Neutrophil (primary cell): ENCODE measurements around the gene ZNF664.

Experiments used
- H3K27ac ChIP-seq: fragments of 200-600 bp; sonication (generic); 2 replicates; pipeline ENCODE4 v1.5.1; 2016; ENCODE audit warnings: mild to moderate bottlenecking, moderate library complexity
- H3K27me3 ChIP-seq: fragments of 200-600 bp; sonication (generic); 2 replicates; pipeline ENCODE4 v1.6.0; 2016; ENCODE audit warnings: mild to moderate bottlenecking
- H3K36me3 ChIP-seq: fragments of 200-600 bp; sonication (generic); 2 replicates; pipeline ENCODE4 v1.5.1; 2017
- H3K4me1 ChIP-seq, 2 experiments: fragments of 200-600 bp in 1 of 2; sonication (generic) in 1 of 2; 1 replicate in 1 of 2; 2 replicates in 1 of 2; pipeline versions ENCODE4 v1.5.1 to v1.6.1; 2013 to 2016; ENCODE audit warnings: low read depth in 1 of 2, low read length in 1 of 2, mild to moderate bottlenecking in 1 of 2, moderate library complexity in 1 of 2; ENCODE audit not compliant: control insufficient read depth in 1 of 2, insufficient read depth in 1 of 2
- H3K4me3 ChIP-seq, 2 experiments: fragments of 200-600 bp in 1 of 2; sonication (generic) in 1 of 2; 1 replicate in 1 of 2; 2 replicates in 1 of 2; pipeline ENCODE4 v1.5.1; 2013 to 2016; ENCODE audit warnings: low read depth in 1 of 2, low read length in 1 of 2, mild to moderate bottlenecking in 1 of 2, moderate library complexity in 1 of 2
- H3K9me3 ChIP-seq: fragments of 200-600 bp; sonication (generic); 2 replicates; pipeline ENCODE4 v1.5.1; 2016
- TF ChIP-seq, protein P1 (sequence below): fragments of 200-600 bp; sonication (generic); IDR thresholded peaks from 2 replicates; pipeline ENCODE4 v1.5.1; 2016; ENCODE audit warnings: antibody characterized with exemption

ZNF664 gene

DNA sequence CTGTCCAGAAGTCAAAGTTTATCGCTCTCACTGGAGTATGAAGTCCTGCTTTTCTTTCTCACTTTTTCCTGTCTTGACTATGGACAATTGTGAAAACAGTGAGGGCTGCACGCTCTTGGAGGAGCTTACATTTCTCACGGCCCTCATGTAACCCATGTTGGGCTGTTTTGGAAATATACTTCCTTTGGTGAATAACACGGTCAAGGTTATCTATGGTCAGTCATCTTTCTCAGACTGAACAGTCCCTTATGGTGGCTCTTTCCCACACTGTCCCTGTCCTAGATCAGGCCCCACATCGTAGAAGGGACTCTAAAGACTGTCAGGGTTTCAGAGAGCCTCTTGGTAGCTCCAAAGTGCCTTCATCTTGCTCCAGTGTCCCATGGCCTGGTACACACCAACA, 7.6 kb upstream of the ZNF664 start:
- H3K4me1 ChIP-seq, result no peaks in the 10 kb centered on the region
- peaks cover 7% of the 10 kb centered on the region for H3K27me3 ChIP-seq
- TF ChIP-seq, protein P1, sequence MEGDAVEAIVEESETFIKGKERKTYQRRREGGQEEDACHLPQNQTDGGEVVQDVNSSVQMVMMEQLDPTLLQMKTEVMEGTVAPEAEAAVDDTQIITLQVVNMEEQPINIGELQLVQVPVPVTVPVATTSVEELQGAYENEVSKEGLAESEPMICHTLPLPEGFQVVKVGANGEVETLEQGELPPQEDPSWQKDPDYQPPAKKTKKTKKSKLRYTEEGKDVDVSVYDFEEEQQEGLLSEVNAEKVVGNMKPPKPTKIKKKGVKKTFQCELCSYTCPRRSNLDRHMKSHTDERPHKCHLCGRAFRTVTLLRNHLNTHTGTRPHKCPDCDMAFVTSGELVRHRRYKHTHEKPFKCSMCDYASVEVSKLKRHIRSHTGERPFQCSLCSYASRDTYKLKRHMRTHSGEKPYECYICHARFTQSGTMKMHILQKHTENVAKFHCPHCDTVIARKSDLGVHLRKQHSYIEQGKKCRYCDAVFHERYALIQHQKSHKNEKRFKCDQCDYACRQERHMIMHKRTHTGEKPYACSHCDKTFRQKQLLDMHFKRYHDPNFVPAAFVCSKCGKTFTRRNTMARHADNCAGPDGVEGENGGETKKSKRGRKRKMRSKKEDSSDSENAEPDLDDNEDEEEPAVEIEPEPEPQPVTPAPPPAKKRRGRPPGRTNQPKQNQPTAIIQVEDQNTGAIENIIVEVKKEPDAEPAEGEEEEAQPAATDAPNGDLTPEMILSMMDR, result no peak
- H3K4me3 ChIP-seq, result no peak overlapping the region
- no peaks in the 10 kb centered on the region for H3K36me3 ChIP-seq
- no peak overlapping the region for H3K27ac ChIP-seq
- no peaks in the 10 kb centered on the region for H3K9me3 ChIP-seq

DNA sequence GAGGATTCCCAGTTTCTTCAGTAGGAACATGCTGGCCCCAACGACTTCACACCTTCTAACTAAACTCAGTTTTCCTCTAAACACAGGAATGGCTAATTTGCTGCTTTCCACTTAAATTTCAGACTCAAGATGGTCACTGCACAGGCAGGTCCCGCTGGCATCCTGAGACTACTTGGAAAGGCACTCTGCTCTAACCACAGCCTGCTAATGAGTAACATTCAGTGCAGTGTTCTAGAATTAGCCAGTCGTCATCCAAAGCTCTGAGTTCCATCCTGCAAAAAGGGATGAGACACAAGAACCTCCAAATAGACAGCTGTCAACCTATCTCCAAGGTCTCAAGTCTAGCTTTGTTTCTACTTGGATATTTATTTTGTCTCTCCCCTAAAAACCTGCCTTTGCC, 6.4 kb upstream of the ZNF664 start:
- Histone ChIP-seq H3K4me1 (peaks cover 2% of the 10 kb centered on the region in 2 experiments), H3K27me3 (peaks cover 19% of the 10 kb centered on the region), H3K36me3 (no peaks in the 10 kb centered on the region), H3K27ac (no peak overlapping the region), H3K4me3 (no peak overlapping the region), H3K9me3 (no peaks in the 10 kb centered on the region)
- TF ChIP-seq, protein P1, result no peak

DNA sequence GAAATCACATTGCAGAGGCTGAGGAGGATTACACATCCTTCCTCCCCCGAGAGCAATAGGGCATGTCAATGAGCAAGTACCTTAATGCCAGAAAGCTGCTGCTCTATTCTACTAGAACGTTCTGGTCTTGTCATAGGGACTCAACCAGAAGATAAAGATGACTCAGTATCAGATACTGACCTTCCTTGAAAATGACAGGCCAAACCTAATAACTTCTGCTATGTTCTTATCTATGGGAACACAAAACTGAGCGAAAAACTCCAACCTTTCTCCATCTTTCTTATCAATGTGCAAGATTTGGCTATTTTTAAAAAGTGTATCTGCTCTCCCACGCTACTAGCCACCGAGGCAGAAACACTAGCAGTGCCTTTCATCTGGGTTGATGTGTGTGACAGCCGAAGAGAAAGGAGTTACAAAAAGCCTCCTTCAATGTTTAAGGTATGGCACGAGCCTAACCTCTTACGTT, 5.9 kb upstream of the ZNF664 start:
- TF ChIP-seq, protein P1, result no peak
- no peak overlapping the region for H3K27ac ChIP-seq
- H3K36me3 ChIP-seq, result no peaks in the 10 kb centered on the region
- no peaks in the 10 kb centered on the region for H3K9me3 ChIP-seq
- no peak overlapping the region for H3K4me3 ChIP-seq
- peaks cover 8% of the 10 kb centered on the region in 2 experiments for H3K4me1 ChIP-seq
- H3K27me3 ChIP-seq, result peaks cover 24% of the 10 kb centered on the region

DNA sequence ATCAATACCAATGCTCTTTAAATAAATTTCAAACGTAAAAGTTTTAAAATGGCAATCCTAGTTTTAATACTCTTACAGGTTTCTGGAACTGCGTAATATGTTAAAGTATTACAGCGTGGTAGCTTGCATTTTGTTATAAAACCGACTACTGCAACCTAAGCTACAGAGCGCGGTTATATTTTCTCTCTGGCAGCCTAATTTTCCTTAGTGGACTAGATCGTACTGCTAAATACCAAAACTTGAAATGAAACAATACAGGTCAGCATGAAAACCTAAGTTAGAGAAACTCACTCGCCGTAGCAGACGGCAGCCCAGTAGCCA, 1.6 kb upstream of the ZNF664 start:
- TF ChIP-seq, protein P1, result no peak
- H3K27me3 ChIP-seq, result peaks cover 48% of the 10 kb centered on the region
- H3K36me3 ChIP-seq, result no peaks in the 10 kb centered on the region
- peaks cover 14 to 16% of the 10 kb centered on the region in 2 experiments for H3K4me1 ChIP-seq
- peak overlapping the region; percentile 19 for H3K27ac ChIP-seq
- H3K9me3 ChIP-seq, result no peaks in the 10 kb centered on the region
- peak overlapping the region in 1 of 2 experiments; percentile 59 for H3K4me3 ChIP-seq

DNA sequence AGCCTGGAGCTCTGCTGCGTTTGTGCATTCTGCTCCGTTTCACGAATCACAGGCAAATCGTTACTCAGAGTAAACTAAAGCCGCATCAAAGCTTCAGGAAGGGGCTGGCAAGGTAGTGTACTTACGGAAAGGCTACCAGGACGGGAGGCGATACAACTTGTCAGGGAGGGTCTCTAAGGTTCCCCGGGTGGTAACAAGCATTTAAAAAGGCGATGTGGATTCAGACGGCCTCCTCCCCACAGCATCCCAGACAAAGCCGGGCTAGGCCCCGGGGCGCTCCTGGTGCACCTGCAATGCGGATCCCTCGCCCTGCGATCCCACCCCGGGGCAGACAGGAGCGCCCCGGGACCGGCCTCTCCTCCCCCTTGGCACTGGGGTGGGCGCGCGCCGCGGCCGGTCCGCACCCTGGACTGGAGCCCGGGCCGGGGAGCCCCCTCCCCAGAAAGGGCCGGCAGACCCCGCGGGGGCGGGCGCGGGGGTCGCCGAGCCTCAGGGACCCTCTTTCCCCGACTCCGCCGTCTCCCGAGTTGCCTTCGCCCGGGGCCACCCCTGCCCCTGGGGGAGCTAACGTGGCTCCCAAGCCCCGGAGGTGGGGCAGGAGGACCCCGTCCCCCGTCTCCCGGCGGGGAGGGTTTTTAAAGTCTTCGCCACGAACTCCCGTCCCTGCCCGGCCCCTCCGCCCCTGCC, 1.1 kb upstream of the ZNF664 start:
- TF ChIP-seq, protein P1, result no peak
- Histone ChIP-seq H3K4me1 (peaks cover 14 to 16% of the 10 kb centered on the region in 2 experiments), H3K9me3 (no peaks in the 10 kb centered on the region), H3K36me3 (no peaks in the 10 kb centered on the region), H3K27ac (peak overlapping the region; percentile 48), H3K27me3 (peaks cover 48% of the 10 kb centered on the region), H3K4me3 (peak overlapping the region; percentile 59 to 64)
